Liver (tissue), 9 donors: ENCODE measurements around the gene PSD4. TPM values are rescaled to one million over a fixed set of nuclear protein-coding genes. Genes with fewer than 3 reads are reported as not detected.

Experiments used
- DNase-seq: peaks from one replicate; pipeline ENCODE4 v3.0.0-alpha.2; 2017; ENCODE audit warnings: low spot score
- H3K27ac ChIP-seq, 2 donors: one replicate each; pipeline ENCODE4 v1.7.0; 2013; ENCODE audit warnings: inconsistent platforms in 2 of 2, low read length in 2 of 2, control low read depth in 1 of 2, low read depth in 1 of 2, mild to moderate bottlenecking in 1 of 2
- H3K27me3 ChIP-seq, 4 donors: one replicate each; pipeline versions ENCODE4 v1.6.1 to v1.7.0; 2013; ENCODE audit warnings: low read length in 3 of 4, inconsistent platforms in 1 of 4, mild to moderate bottlenecking in 1 of 4, moderate library complexity in 1 of 4; ENCODE audit not compliant: control insufficient read depth in 4 of 4, insufficient read depth in 4 of 4
- H3K36me3 ChIP-seq, 4 donors: one replicate each; pipeline versions ENCODE4 v1.6.1 to v1.7.0; 2013; ENCODE audit warnings: low read length in 3 of 4, mild to moderate bottlenecking in 3 of 4, low read depth in 1 of 4, moderate library complexity in 1 of 4; ENCODE audit not compliant: control insufficient read depth in 4 of 4, insufficient read depth in 3 of 4
- H3K4me1 ChIP-seq, 4 donors: one replicate each; pipeline versions ENCODE4 v1.6.1 to v1.7.0; 2013; ENCODE audit warnings: low read length in 3 of 4, mild to moderate bottlenecking in 3 of 4, moderate library complexity in 1 of 4; ENCODE audit not compliant: control insufficient read depth in 4 of 4, insufficient read depth in 4 of 4
- H3K4me3 ChIP-seq, 3 donors: one replicate each; pipeline versions ENCODE4 v1.6.1 to v1.7.0; 2013; ENCODE audit warnings: low read length in 3 of 3, control low read depth in 1 of 3, low read depth in 1 of 3, mild to moderate bottlenecking in 1 of 3
- H3K9ac ChIP-seq, 2 donors: one replicate each; pipeline ENCODE4 v1.7.0; 2013; ENCODE audit warnings: low read length in 2 of 2, mild to moderate bottlenecking in 2 of 2, moderate library complexity in 2 of 2, control low read depth in 1 of 2, low read depth in 1 of 2
- H3K9me3 ChIP-seq, 4 donors: one replicate each; pipeline versions ENCODE4 v1.6.1 to v1.7.0; 2013; ENCODE audit warnings: low read length in 3 of 4; ENCODE audit not compliant: control insufficient read depth in 4 of 4
- ATF3 ChIP-seq: IDR thresholded peaks from 2 replicates; pipeline ENCODE4 v1.6.1; 2016; ENCODE audit warnings: antibody characterized with exemption
- CTCF ChIP-seq: fragments of 150-350 bp; IDR thresholded peaks from 2 replicates; pipeline ENCODE4 v1.5.1; 2017; ENCODE audit warnings: improper control_type of control experiment, low read depth, low read length; ENCODE audit not compliant: missing input control
- EGR1 ChIP-seq, 2 donors: IDR thresholded peaks; 2 replicates each; pipeline ENCODE4 v1.6.1; 2016 to 2018; ENCODE audit warnings: antibody characterized with exemption in 2 of 2, low read depth in 2 of 2
- FOXA1 ChIP-seq: IDR thresholded peaks from 2 replicates; pipeline ENCODE4 v1.6.1; 2016; ENCODE audit warnings: antibody characterized with exemption
- FOXA2 ChIP-seq: IDR thresholded peaks from 2 replicates; pipeline ENCODE4 v1.6.1; 2016; ENCODE audit warnings: antibody characterized with exemption
- GABPA ChIP-seq, 2 donors: IDR thresholded peaks in 1 of 2; conservative IDR thresholded peaks in 1 of 2; 2 replicates each; pipeline ENCODE4 v1.6.1; 2016; ENCODE audit warnings: antibody characterized with exemption in 2 of 2, mild to moderate bottlenecking in 1 of 2, moderate library complexity in 1 of 2
- HNF4A ChIP-seq, 2 donors: conservative IDR thresholded peaks; 2 replicates each; pipeline ENCODE4 v1.6.1; 2016; ENCODE audit warnings: antibody characterized with exemption in 2 of 2, mild to moderate bottlenecking in 2 of 2
- HNF4G ChIP-seq: IDR thresholded peaks from 2 replicates; pipeline ENCODE4 v1.6.1; 2016; ENCODE audit warnings: antibody characterized with exemption
- JUND ChIP-seq, 2 donors: IDR thresholded peaks; 2 replicates each; pipeline ENCODE4 v1.6.1; 2016; ENCODE audit warnings: antibody characterized with exemption in 2 of 2
- NR2F2 ChIP-seq: IDR thresholded peaks from 2 replicates; pipeline ENCODE4 v1.6.1; 2016; ENCODE audit warnings: antibody characterized with exemption
- RAD21 ChIP-seq, 2 donors: IDR thresholded peaks; 2 replicates each; pipeline ENCODE4 v1.6.1; 2016; ENCODE audit warnings: antibody characterized with exemption in 2 of 2, mild to moderate bottlenecking in 2 of 2
- RXRA ChIP-seq, 2 donors: IDR thresholded peaks; 2 replicates each; pipeline ENCODE4 v1.6.1; 2017 to 2018; ENCODE audit warnings: antibody characterized with exemption in 2 of 2, mild to moderate bottlenecking in 1 of 2
- SP1 ChIP-seq: IDR thresholded peaks from 2 replicates; pipeline ENCODE4 v1.6.1; 2018; ENCODE audit warnings: antibody characterized with exemption, mild to moderate bottlenecking
- TAF1 ChIP-seq: conservative IDR thresholded peaks from 2 replicates; pipeline ENCODE4 v1.6.1; 2016; ENCODE audit warnings: antibody characterized with exemption, mild to moderate bottlenecking
- YY1 ChIP-seq: IDR thresholded peaks from 2 replicates; pipeline ENCODE4 v1.6.1; 2016; ENCODE audit warnings: antibody characterized with exemption, mild to moderate bottlenecking
- WGBS: extraction: QIAGEN DNeasy Blood & Tissue Kit; methylation state at CpG from one replicate; pipeline ENCODE4 v1.1.7; 2013; 5-methylcytosine and 5-hydroxymethylcytosine counted together
- polyA plus RNA-seq, 2 donors: library from polyadenylated mRNA; stranded (reverse) in 1 of 2; unstranded in 1 of 2; fragments of 200-250 nt in 1 of 2; fragments of >200 nt in 1 of 2; fragmentation: Nextera tagmentation in 1 of 2; extraction: Ambion mirVana in 1 of 2; gene quantifications; one replicate each; pipeline versions ENCODE4 v1.2.1 to v1.2.3, GENCODE V29; 2013 to 2015
- total RNA-seq, 2 donors: library from RNA; depleted of rRNA; stranded (reverse); fragments of >200 nt; gene quantifications; one replicate each; pipeline ENCODE4 v1.2.3, GENCODE V29; 2014
- TF ChIP-seq, protein P1 (sequence below): IDR thresholded peaks from 2 replicates; pipeline ENCODE4 v1.6.1; 2016; ENCODE audit warnings: antibody characterized with exemption, mild to moderate bottlenecking
- TF ChIP-seq, protein P2 (sequence below): IDR thresholded peaks from 2 replicates; pipeline ENCODE4 v1.6.1; 2016; ENCODE audit warnings: antibody characterized with exemption
- TF ChIP-seq, protein P3 (sequence below): IDR thresholded peaks from 2 replicates; pipeline ENCODE4 v1.6.1; 2016; ENCODE audit warnings: antibody characterized with exemption
- donor health status: healthy.
- donor health status: healthy.
- donor health status: healthy.
- donor health status: healthy.
- donor health status: healthy.

The PSD4 gene
- total and polyA plus RNA-seq, 4 donors: 16.4 to 83.2 (median 34.4) TPM

DNA sequence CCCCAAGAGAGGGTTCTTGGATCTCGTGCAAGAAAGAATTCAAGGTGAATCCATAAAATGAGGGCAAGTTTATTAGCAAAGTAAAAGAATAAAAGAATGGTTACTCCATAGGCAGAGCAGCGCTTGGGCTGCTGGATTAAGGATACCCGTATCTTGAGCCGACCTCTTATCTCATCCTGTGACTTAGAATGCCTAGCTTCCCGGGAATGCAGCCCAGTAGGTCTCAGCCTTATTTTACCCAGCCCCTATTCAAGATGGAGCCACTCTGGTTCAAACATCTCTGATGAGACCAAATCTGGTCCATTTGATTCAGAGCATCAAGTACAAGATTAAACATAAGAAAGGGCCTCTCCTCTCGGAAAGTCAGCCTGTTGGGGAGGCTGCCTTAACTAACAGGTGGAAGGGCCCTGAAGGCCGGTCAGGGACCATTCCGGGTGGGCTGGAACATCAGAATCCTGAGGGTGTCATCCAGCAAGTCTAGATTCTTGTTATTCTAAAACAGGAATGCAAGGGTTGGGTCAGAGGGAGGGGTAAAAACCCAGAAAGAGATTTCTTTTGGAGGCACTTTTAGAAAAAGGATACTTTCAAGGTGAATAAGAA, 5.8 kb downstream of the PSD4 start (continued):
- TF ChIP-seq, protein P1, sequence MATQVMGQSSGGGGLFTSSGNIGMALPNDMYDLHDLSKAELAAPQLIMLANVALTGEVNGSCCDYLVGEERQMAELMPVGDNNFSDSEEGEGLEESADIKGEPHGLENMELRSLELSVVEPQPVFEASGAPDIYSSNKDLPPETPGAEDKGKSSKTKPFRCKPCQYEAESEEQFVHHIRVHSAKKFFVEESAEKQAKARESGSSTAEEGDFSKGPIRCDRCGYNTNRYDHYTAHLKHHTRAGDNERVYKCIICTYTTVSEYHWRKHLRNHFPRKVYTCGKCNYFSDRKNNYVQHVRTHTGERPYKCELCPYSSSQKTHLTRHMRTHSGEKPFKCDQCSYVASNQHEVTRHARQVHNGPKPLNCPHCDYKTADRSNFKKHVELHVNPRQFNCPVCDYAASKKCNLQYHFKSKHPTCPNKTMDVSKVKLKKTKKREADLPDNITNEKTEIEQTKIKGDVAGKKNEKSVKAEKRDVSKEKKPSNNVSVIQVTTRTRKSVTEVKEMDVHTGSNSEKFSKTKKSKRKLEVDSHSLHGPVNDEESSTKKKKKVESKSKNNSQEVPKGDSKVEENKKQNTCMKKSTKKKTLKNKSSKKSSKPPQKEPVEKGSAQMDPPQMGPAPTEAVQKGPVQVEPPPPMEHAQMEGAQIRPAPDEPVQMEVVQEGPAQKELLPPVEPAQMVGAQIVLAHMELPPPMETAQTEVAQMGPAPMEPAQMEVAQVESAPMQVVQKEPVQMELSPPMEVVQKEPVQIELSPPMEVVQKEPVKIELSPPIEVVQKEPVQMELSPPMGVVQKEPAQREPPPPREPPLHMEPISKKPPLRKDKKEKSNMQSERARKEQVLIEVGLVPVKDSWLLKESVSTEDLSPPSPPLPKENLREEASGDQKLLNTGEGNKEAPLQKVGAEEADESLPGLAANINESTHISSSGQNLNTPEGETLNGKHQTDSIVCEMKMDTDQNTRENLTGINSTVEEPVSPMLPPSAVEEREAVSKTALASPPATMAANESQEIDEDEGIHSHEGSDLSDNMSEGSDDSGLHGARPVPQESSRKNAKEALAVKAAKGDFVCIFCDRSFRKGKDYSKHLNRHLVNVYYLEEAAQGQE: no peak
- no peak for TF ChIP-seq NR2F2

DNA sequence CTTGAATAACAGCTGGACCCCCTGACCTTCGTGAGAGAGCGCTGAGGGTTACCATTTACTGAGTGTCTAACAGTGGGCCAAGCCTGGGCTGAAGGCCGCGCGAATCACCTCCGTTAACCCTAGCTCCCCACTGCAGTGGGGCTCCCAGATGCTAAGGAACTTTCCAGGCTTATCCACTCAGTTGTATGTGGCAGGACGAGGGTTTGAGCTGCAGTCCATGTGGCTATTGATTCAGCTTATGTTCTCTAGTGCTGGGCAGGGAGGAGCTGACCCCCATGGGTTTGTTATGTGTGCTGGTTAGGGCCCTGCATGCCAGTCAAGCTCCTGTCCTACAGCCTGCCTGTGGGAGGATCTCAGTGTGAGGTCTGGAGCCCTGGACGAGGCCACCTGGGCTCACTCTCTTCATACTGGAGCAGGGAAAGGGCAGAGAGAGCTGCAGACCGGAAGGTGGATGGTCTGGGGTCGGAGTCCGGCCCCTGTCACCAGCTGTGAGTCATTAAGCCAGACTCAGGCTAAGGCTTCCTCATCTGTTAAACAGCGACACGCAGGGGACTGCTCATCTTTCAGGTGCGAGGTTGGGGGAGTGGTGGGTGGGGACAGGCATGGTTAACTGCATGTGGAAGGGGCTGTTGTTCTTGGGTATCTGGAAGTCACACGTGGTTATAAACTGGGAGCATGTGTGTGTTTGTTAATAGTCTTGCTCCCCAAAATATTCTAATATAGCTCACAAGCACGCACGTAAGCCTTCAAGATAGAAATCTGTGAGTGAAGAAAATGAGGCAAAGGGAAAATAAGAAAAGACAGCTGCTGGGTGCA, 6.6 kb downstream of the PSD4 start:
- Histone ChIP-seq H3K4me3 (no peak overlapping the region), H3K9me3 (no peaks in the 10 kb centered on the region), H3K27me3 (no peaks in the 10 kb centered on the region), H3K9ac (peak overlapping the region in 1 of 2 donors; percentile 3), H3K4me1 (peaks cover 11 to 51% (median 27%) of the 10 kb centered on the region in 4 donors), H3K27ac (peak overlapping the region; percentile 65 to 66), H3K36me3 (no peaks in the 10 kb centered on the region)
- peak; percentile 52 to 65 for TF ChIP-seq HNF4A (conservative IDR thresholded peaks at IDR 0.05)
- TF ChIP-seq, protein P2, sequence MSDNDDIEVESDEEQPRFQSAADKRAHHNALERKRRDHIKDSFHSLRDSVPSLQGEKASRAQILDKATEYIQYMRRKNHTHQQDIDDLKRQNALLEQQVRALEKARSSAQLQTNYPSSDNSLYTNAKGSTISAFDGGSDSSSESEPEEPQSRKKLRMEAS: no peak
- no peak for TF ChIP-seq YY1
- TF ChIP-seq RAD21 (IDR thresholded peaks at IDR 0.05): peak in 1 of 2 donors; percentile 15
- peak; percentile 23 to 34 for TF ChIP-seq JUND (IDR thresholded peaks at IDR 0.05)
- TF ChIP-seq HNF4G: peak; percentile 22
- peak; percentile 53 for TF ChIP-seq SP1
- TF ChIP-seq FOXA2: no peak
- peak in 1 of 2 donors; percentile 33 for TF ChIP-seq RXRA (IDR thresholded peaks at IDR 0.05)
- no peak for DNase-seq
- WGBS: 76% methylated on average over 17 of the region's 17 CpGs

DNA sequence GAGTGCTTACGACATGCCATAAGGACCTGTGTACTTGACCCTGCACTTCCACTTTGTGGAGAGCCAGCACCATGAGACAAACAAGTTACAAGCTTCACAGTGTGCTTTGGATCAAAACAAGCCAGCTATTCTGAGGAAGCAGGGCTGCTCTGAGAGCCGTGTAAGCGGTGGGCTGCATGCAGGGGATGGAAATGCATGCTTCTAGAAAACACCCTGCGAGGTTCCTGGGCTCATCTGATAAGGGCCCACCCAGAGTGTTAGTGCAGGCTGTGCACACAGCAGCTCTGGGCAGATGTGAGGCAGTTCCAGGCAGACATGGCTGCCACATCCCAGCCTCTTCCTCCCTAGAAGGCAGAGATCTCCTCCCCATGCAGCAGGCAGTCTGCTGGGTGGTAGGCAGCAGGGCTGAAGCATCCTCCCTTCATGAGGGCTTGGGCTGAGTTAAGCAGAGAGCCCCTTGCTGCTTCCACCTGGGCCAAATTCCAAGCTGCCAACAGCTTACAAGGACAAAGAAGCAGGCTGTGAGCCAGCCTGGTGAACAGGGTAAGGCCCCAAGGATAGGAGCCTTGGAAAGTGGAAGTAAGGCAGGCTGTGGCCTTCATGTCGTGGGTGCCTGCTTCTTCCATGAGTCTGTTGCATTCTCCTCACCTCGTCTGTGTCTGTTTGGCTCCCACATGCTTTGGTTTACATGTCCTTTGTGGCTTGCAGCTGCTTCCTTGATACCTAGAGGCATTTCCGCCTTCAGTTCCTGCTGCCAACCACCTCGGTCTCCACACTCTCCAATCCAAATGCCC, 7.7 kb downstream of the PSD4 start:
- no peak overlapping the region for H3K9ac ChIP-seq
- H3K4me1 ChIP-seq: peaks cover 17 to 56% (median 33%) of the 10 kb centered on the region in 4 donors
- H3K27ac ChIP-seq: peak overlapping the region; percentile 65 to 66
- peak; percentile 77 for DNase-seq
- H3K9me3 ChIP-seq: no peaks in the 10 kb centered on the region
- no peaks in the 10 kb centered on the region for H3K36me3 ChIP-seq
- 51% methylated on average over 8 of the region's 8 CpGs for WGBS
- no peaks in the 10 kb centered on the region for H3K27me3 ChIP-seq
- no peak overlapping the region for H3K4me3 ChIP-seq
- TF ChIP-seq ATF3 (no peak), GABPA (IDR thresholded peaks at IDR 0.05 in 1 of 2, conservative IDR thresholded peaks at IDR 0.05 in 1 of 2) (no peak), YY1 (peak; percentile 60), SP1 (peak; percentile 11), EGR1 (IDR thresholded peaks at IDR 0.05; ENCODE audit: low read depth in 2 of 2) (no peak), FOXA1 (no peak), JUND (IDR thresholded peaks at IDR 0.05) (no peak), RXRA (IDR thresholded peaks at IDR 0.05) (peak; percentile 20 to 73), TAF1 (no peak), FOXA2 (peak; percentile 8), CTCF (no peak), HNF4G (no peak)
- TF ChIP-seq, protein P3, sequence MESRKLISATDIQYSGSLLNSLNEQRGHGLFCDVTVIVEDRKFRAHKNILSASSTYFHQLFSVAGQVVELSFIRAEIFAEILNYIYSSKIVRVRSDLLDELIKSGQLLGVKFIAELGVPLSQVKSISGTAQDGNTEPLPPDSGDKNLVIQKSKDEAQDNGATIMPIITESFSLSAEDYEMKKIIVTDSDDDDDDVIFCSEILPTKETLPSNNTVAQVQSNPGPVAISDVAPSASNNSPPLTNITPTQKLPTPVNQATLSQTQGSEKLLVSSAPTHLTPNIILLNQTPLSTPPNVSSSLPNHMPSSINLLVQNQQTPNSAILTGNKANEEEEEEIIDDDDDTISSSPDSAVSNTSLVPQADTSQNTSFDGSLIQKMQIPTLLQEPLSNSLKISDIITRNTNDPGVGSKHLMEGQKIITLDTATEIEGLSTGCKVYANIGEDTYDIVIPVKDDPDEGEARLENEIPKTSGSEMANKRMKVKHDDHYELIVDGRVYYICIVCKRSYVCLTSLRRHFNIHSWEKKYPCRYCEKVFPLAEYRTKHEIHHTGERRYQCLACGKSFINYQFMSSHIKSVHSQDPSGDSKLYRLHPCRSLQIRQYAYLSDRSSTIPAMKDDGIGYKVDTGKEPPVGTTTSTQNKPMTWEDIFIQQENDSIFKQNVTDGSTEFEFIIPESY: no peak
- TF ChIP-seq, protein P2: no peak
